Fibroblast of the conjunctiva (primary cell): Measurements from ENCODE around the gene FGF18.

Experiments
- DNase-seq: peaks from one replicate; pipeline ENCODE4 v3.0.0-alpha.2; 2010; ENCODE audit warnings: low read depth

The FGF18 gene

GRCh38 chr5:171422902-171423663, 3.6 kb downstream of the FGF18 start:
- DNase-seq = no peak

- no peak for DNase-seq
Observed at GRCh38 chr5:171424726-171425125, 5.3 kb downstream of the FGF18 start.

DNA sequence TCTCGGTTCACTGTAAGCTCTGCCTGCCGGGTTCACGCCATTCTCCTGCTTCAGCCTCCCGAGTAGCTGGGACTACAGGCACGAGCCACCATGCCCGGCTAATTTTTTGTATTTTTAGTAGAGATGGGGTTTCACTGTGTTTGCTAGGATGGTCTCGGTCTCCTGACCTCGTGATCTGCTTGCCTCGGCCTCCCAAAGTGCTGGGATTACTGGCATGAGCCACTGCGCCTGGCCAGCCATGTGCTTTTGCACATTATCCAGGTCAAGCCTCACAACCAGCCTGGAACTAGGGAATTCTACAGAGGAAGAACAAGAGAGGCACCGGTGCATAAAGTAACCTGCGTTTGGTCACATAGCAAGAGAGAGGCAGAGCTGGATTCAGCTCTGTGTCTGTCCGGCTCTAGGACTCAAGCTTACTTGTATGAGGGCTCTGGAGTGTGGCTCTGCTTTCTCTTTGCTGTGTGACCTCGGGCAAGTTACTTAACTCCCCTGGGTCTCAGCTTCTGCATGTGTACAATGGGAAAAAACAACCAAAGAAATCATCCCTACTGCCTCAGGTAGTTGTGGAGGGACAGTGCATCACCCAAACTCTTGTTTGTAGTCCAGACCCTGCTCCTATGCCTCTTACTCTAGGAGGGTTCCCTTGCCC, 6.3 kb downstream of the FGF18 start:
- no peak for DNase-seq

DNA sequence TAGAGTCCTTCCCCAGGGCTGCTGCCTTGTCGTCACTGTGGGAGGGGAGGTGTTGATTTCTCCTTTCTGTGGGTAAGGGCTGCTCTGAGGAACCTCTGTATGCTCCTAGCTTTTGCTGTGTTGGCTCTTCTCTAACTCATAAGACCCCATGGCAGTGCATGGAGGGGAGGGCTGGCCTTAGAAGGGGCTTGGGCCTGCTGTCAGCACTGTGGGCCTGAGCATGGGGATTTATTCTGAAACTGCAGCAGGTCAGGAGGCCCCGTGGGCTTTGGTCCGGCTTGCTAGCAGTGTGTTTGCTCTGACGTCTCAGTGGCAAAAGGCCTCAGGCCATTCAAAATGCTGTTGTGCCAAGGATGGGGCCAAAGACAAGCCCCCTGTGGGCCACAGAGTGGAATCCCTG, 6.8 kb downstream of the FGF18 start:
- no peak for DNase-seq

DNA sequence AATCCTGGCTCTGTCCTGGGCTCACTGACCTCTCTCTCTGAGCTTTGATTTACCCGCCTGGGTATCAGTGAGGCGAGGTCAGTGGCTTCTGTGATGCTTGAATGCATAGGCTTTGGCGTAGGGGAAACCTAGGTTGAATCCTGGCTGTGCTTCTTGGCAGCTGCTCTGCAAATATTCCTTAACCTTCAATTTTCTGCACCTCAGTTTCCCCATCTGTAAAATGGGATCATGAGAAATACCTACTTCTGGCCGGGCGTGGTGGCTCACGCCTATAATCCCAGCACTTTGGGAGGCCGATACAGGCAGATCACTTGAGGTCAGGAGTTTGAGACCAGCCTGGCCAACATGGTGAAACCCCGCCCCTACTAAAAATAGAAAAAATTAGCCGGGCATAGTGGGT, 7.2 kb downstream of the FGF18 start:
- DNase-seq = no peak

DNA sequence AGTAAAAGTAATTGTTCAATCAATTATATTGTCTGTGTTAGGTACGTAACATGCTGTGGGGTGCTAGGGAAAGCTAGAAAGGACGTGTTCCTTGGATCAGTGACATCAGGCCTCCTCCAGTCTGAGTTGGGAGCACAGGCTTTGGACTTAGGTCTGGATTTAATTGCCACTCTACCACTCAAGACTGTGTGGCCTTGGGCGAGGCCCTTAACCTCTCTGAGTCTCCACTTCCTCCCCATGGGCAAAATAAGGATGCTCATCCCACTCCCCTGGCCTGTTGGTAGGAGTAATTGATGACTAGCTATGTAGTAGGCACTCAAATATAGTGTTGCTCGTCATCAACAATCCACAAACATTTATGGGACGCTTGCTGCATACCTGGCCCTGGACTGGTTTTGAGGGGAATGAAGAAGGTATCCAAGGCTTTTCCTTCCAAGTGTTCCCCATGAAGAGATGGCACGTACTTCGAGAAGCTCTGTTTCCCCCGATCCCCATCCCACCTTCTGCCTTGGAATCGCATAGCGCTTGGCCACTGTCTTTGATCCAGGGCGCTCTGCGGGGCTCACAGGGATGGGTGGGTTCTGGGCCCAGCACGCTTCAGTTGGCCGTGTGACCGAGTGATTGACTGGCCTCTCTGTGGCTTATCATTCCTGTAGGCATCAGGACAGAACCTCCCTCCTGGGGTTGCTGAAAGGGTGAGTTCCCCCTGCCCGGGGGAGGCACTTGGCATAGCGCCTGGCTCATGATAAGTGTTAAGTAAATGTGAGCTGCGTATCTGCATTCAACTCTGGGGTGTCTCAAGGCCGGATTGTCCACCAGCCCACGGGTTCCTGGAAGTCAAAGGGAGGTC, 8.1 kb downstream of the FGF18 start:
- no peak for DNase-seq

- no peak for DNase-seq
Observed at GRCh38 chr5:171428168-171428696, 8.8 kb downstream of the FGF18 start.

- no peak for DNase-seq
Observed at GRCh38 chr5:171428809-171429542, 9.5 kb downstream of the FGF18 start.

- no peak for DNase-seq
Observed at GRCh38 chr5:171429543-171429910, 10.1 kb downstream of the FGF18 start.

GRCh38 chr5:171431251-171431777, 11.9 kb downstream of the FGF18 start:
- no peak for DNase-seq

GRCh38 chr5:171432076-171432475, 12.6 kb downstream of the FGF18 start:
- no peak for DNase-seq

DNA sequence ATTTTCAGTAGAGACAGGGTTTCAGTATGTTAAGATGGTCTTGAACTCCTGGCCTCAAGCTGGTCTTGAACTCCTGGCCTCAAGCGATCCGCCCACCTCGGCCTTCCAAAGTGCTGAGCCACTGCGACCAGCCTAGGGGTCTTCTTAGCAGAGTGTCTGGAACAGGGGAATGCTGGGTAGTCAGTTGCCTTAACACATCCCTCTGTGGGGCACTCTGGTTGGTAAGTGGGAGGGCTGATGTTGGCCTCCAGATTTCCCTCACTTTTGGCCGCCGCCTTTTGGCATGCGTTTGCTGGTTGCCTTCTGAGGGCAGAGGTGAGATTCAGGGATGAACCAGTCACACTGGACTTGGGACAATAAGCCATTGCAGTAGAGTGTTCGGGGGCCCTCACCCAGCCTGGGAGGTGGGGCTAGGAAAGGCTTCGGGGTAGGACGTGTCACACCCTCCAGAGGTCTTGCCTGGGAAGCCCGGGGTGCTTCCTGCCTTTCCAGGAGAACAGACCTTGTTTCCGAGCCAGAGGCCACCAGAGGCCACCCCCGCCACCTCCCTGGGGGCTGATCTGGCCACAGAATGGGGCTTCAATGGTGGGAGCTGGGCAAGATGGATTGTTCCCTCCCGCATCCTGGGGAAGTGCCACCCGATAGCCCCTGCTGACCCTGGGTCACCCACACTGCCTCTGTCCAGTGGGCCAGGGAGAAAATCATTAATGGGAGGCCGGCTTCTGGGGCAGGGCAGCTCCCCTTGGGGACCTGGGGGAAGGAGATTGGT, 13.3 kb downstream of the FGF18 start:
- DNase-seq = no peak

GRCh38 chr5:171433352-171433698, 13.9 kb downstream of the FGF18 start:
- no peak for DNase-seq

DNA sequence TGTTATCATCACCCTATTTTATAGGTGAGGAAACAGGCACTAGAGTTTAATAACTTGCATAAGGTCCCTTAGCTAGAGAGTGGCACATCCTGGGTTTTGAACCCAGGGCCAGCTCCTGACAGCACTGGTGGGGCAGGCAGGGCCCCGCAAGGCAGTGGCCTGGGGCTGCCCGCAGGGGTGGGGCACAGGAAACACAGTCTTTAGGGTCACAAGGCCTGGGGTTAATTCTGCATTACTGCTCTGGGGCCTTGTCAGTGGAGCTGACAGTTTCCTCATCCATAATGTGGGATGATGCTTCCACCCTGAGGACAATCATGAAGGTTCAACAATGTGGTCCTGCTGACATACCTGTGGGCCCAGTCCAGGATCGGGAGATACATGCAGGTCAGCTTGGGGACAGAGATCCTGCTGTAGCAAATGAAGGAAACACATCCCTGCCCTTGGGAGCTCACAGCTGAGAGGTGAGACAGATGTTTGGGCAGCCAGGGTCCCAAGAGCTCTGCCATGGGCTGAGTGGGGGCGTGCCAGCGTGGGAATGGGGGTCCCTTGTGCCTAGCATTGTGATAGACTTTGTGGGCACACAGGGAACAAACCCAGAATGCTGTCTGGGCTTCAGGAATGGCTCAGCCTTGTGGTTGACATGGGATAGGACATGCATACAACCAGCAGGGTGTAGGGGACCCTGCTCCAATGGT, 14.7 kb downstream of the FGF18 start:
- DNase-seq = no peak

DNA sequence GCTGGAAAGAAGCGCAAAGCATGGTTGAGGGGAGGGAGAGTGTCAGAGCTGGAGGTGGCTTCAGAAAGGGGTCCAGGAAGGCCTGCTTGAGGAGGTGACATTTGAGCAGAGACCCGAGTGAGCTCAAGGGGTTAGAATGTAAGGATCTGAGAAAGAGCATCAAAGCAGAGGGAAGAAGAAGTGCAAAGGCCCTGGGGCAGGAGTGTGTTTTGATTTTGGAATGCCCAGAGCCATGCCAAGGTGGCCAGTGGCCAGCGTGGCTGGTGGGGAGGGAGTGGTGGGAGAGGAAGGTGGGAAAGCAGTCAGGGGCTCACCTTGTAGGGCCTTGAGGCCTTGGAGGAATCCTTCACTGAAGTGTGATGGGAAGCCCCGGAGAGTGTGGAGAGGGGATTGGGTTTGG, 15.4 kb downstream of the FGF18 start:
- no peak for DNase-seq

GRCh38 chr5:171435908-171436307, 16.5 kb downstream of the FGF18 start:
- DNase-seq = no peak

GRCh38 chr5:171436804-171437285, 17.4 kb downstream of the FGF18 start:
- DNase-seq = no peak

DNA sequence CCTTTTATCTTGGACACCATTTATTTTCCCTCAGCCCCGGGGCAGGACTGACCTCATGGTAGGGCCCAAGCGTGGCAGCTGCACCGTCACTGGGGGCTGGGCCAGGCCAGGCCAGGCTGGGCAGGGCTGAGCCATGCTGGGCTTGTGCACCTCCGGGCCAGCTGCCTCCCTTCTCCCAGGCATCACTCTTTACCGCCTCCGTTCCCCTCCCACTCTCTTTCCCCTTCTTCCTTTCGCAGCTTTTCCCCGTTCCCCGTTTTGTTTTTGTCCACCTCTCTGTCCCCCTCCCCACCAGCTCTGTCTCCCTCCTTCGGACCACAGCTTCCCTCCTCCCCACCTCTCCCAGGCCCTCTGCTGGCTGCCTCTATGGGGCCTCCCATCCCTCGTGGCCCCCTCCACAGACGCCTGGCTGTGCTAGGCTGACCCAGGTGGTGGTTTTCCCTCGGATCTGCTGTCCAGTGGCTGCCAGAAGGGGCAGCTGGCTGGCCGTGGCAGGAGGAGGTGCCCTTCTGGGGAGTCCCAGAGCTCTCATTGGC, 17.9 kb downstream of the FGF18 start:
- DNase-seq = no peak

- no peak for DNase-seq
Observed at GRCh38 chr5:171438738-171439137, 19.3 kb downstream of the FGF18 start.

- DNase-seq = no peak
Observed at GRCh38 chr5:171441246-171441791, 21.9 kb downstream of the FGF18 start.
